HG03439 (cell line): ENCODE measurements around the gene PEX10.

Experiments used
- ATAC-seq: cut with Tn5 transposase; IDR thresholded peaks from one replicate; pipeline ENCODE4 v1.9.1; 2021; ENCODE audit warnings: mild to moderate bottlenecking, moderate library complexity; ENCODE audit not compliant: unreplicated experiment

Gene PEX10

GRCh38 chr1:2377751-2378440 lies 34.5 kb downstream of the PEX10 start:
- no peak for ATAC-seq

GRCh38 chr1:2376931-2377672 lies 35.3 kb downstream of the PEX10 start:
- no peak for ATAC-seq

GRCh38 chr1:2376261-2376741 lies 36.1 kb downstream of the PEX10 start:
- ATAC-seq, result no peak

GRCh38 chr1:2375923-2376260 lies 36.5 kb downstream of the PEX10 start:
- ATAC-seq, result no peak

GRCh38 chr1:2375246-2375922 lies 37.0 kb downstream of the PEX10 start:
- no peak for ATAC-seq

GRCh38 chr1:2374252-2375155 lies 37.9 kb downstream of the PEX10 start:
- ATAC-seq, result no peak

GRCh38 chr1:2373551-2374251 lies 38.7 kb downstream of the PEX10 start:
- no peak for ATAC-seq

- ATAC-seq, result no peak
These were observed 39.5 kb downstream of the PEX10 start for GRCh38 chr1:2372551-2373490.

GRCh38 chr1:2368053-2368744 lies 44.2 kb downstream of the PEX10 start:
- no peak for ATAC-seq

- no peak for ATAC-seq
These were observed 48.4 kb downstream of the PEX10 start for GRCh38 chr1:2363847-2364513.

- no peak for ATAC-seq
These were observed 51.6 kb downstream of the PEX10 start for GRCh38 chr1:2360588-2361364.

GRCh38 chr1:2358651-2359640 lies 53.4 kb downstream of the PEX10 start:
- no peak for ATAC-seq

GRCh38 chr1:2358072-2358471 lies 54.3 kb downstream of the PEX10 start:
- no peak for ATAC-seq

- ATAC-seq, result no peak
These were observed 55.2 kb downstream of the PEX10 start for GRCh38 chr1:2356911-2357845.

- ATAC-seq, result no peak
These were observed 56.0 kb downstream of the PEX10 start for GRCh38 chr1:2356401-2356800.
